HG02981 (cell line): ENCODE data around the gene PLGLB2.
A peak's percentile ranks its signal among the peaks of the same experiment; 100 is the strongest.
"Not testable (repeated sequence)": the region's sequence is repeated elsewhere in the genome, so short reads cannot be mapped to it uniquely, and the experiment has no call there.

ENCODE experiments used
- ATAC-seq: cut with Tn5 transposase; IDR thresholded peaks from one replicate; pipeline ENCODE4 v1.9.1; 2021; ENCODE audit warnings: mild to moderate bottlenecking, moderate library complexity; ENCODE audit not compliant: unreplicated experiment

PLGLB2 gene

GRCh38 chr2:87747791-87748190, at the start of gene PLGLB2:
PLGLB2 (plus strand) TSS chr2:87748087; CDS start chr2:87748154, 67 bp downstream.
- ATAC-seq, result not testable (repeated sequence)

GRCh38 chr2:87704572-87705323, 43.1 kb upstream of the PLGLB2 start:
- ATAC-seq, result not testable (repeated sequence)

GRCh38 chr2:87708368-87708767, 39.5 kb upstream of the PLGLB2 start:
- ATAC-seq, result peak; percentile 71

- not testable (repeated sequence) for ATAC-seq
These were observed 19.8 kb upstream of the PLGLB2 start for GRCh38 chr2:87727940-87728599.

GRCh38 chr2:87740928-87741327, 7.0 kb upstream of the PLGLB2 start:
- ATAC-seq, result not testable (repeated sequence)

GRCh38 chr2:87742393-87743108, 5.3 kb upstream of the PLGLB2 start:
- ATAC-seq, result not testable (repeated sequence)

GRCh38 chr2:87743638-87744037, 4.2 kb upstream of the PLGLB2 start:
- not testable (repeated sequence) for ATAC-seq

- not testable (repeated sequence) for ATAC-seq
These were observed 2.4 kb upstream of the PLGLB2 start for GRCh38 chr2:87745353-87745951.

- not testable (repeated sequence) for ATAC-seq
These were observed 637 bp downstream of the PLGLB2 start for GRCh38 chr2:87748524-87748923.

GRCh38 chr2:87750560-87750959, 2.7 kb downstream of the PLGLB2 start:
- ATAC-seq, result not testable (repeated sequence)

GRCh38 chr2:87754759-87755158, 6.9 kb downstream of the PLGLB2 start:
- ATAC-seq, result not testable (repeated sequence)
